Aortic smooth muscle cell (primary cell): ENCODE results near the gene CDRT15L2. TPM values are rescaled to one million over a fixed set of nuclear protein-coding genes. Genes with fewer than 3 reads are reported as not detected.

ENCODE experiments used
- total RNA-seq: library from RNA; depleted of rRNA; stranded (reverse); fragments of >200 nt; gene quantifications from 2 replicates; pipeline ENCODE4 v1.2.3, GENCODE V29; 2014

The CDRT15L2 gene
- total RNA-seq, result not detected in 2 replicates

GRCh38 chr17:20579424-20579823, at the start of gene CDRT15L2:
Gene CDRT15L2, plus strand, starts transcription at chr17:20579724. Its CDS starts 20 bp downstream, at chr17:20579744.

Other genes with a start within 250 kb of the CDRT15L2 start
- gene LGALS9B, start 112.2 kb upstream of the CDRT15L2 start, total RNA-seq, result not detected in 2 replicates